NCI-H2227 treated with DMSO at 0.1 percent for 48 hours (cell line): ENCODE results near the gene HDDC2.
"Not testable (repeated sequence)": the region's sequence is repeated elsewhere in the genome, so short reads cannot be mapped to it uniquely, and the experiment has no call there.

Experiments
- DNase-seq: peaks from one replicate; lab custom pipeline; 2025; lab: John Stamatoyannopoulos, UW

HDDC2 gene

GRCh38 chr6:125306756-125307149, 5.0 kb upstream of the HDDC2 start:
- no peak for DNase-seq

- no peak for DNase-seq
These were observed 3.3 kb upstream of the HDDC2 start for GRCh38 chr6:125304970-125305660.

GRCh38 chr6:125303512-125303854, 1.7 kb upstream of the HDDC2 start:
- no peak for DNase-seq

DNA sequence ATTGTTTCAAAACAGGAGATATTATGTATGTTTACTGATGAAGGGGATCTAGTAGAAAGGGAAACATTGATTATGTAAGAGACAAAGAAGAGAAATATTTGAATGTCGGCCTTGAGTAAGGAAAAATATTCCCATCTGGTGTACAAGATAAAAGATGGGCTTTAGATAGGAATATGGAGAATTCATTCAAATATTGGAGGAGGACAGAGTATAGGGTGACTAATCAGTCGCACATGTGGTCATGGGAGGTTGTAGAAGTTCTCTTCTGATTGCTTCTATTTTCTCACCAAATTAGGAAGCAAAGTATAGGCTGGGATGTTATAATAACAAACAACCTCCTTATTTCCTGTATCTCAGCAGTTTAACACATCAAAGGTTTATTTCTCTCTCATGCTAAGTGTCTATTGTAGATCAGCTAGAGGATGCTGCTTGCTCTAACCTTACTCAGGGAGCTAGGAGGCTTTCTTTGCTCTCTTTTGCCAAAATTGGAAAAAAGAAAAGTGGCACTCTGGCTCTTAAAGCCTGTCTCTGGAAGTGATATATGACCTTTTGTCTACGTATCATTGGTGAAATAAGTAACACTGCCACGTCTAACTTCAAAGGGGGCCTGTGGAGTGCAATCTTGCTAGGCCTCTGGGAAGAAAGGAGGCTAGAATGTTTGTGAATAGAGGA, 1.2 kb upstream of the HDDC2 start:
- DNase-seq = no peak

- DNase-seq = peak; percentile 14
These were observed 754 bp downstream of the HDDC2 start for GRCh38 chr6:125300992-125301434.

DNA sequence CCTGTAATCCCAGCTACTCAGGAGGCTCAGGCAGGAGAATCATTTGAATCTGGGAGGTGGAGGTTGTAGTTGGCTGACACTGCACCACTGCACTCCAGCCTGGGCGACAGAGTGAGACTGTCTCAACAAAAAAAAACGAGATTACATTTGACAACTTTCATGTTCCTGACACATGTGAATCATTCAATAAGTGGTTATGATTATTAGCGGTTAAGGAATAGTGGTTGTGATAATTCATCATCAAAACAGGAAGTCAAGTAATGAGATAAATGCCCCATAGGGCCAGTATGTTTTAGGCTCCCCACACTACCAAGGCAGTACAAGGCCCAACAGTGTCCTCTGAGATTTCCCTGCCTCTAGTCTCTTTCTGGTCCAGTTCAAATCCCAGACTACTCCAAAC, 2.5 kb downstream of the HDDC2 start:
- no peak for DNase-seq

DNA sequence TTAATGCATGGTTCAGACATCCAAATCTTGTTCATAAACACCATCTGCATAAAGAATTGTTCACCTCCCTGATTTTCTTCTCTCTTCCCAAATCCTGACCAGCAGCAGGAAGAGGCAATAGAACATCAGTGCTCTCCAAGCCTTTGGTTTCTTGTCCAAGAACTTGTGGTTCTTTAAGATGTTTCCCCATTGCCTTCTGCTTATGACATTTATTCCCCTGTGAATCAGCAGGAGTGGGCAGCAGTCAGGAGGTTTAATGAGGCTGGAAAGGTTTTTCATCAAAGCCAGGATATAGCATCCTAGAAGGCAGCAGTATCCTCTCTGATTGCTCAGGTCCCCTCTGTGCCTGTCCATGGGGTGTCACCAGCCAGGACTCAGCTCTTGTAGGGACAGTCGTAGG, 5.3 kb downstream of the HDDC2 start:
- DNase-seq = no peak

DNA sequence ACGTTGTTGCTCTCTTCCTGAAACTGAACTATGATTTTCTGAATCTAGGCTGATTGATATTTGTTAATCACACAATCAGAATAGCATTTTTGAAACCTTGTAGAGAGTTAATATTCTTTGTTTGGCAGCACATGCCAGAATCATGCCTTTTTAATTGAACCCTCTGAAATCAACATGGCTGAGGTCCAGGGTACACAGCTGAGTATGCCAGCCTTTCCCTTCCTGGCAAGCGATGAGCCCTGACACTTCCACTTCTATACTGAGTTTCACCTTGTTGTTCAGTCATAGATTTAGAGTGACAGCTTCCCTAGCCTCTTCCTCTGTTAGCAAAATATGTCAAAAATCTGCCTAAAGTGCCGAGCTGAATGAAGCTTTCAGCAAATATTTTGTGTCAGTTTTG, 6.8 kb downstream of the HDDC2 start:
- no peak for DNase-seq

- no peak for DNase-seq
These were observed 7.7 kb downstream of the HDDC2 start for GRCh38 chr6:125294036-125294435.

- DNase-seq = no peak
These were observed 8.2 kb downstream of the HDDC2 start for GRCh38 chr6:125293587-125293986.

DNA sequence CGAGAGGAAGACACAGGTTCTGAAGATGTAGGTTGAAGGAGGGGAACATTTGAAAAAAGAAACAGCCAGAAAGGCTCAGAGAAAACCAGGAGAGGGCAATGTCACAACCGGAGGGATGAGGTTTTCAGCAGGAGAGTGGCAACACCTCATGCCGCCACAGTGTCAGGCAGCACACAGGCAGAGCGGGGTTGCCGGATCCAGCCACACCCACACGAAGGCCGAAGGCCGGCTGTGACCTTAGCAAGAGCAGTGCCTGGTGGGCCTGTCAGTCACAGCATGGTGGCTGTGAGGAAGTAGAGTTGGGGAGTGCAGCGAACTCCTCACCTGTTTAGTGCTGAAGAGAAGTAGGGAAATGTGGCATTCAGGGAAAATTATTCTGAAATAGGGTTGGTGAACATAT, 14.0 kb downstream of the HDDC2 start:
- DNase-seq = no peak

DNA sequence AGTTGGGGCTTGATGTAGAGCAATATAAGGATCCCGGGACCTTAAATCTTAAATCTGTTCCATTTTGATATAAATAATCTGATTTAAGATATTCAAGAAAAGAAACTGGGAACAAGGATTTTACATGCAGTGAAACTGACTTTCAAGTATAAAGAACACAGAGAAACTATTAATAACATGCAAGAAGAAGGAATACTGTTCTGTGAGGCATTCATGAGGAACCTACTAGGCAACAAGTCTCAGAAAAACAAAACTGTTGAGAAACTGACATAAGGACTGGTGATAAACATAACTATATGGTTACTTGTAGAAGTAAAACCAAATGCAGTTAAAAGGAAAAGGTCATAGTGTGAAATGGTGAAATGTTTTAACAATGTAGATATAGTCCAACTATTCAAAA, 15.8 kb downstream of the HDDC2 start:
- no peak for DNase-seq

- no peak for DNase-seq
These were observed 16.4 kb downstream of the HDDC2 start for GRCh38 chr6:125285353-125285752.

GRCh38 chr6:125282470-125282869, 19.3 kb downstream of the HDDC2 start:
- DNase-seq = not testable (repeated sequence)

GRCh38 chr6:125280370-125281035, 21.3 kb downstream of the HDDC2 start:
- not testable (repeated sequence) for DNase-seq

GRCh38 chr6:125279961-125280360, 21.8 kb downstream of the HDDC2 start:
- no peak for DNase-seq

GRCh38 chr6:125277838-125278237, 23.9 kb downstream of the HDDC2 start:
- DNase-seq = no peak

DNA sequence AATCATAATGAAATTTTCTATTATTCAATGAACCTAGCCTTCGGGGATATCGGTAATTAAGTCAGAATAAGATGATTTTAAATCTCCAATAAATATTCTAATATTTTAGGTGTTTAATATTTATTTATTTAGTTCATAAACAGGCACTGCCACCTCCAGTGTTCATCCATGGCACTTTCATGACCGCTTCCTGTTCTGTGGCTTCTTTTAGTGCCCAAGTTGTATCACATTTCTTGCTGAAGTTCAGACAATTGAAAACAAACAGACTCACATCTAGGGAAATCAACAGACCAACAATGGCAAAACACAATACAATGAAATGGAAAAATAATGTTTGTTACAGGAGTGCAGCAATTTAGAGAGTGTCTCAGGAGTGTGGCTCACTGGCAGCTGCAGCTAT, 26.0 kb downstream of the HDDC2 start:
- DNase-seq = no peak

GRCh38 chr6:125274935-125275334, 26.8 kb downstream of the HDDC2 start:
- DNase-seq = no peak

DNA sequence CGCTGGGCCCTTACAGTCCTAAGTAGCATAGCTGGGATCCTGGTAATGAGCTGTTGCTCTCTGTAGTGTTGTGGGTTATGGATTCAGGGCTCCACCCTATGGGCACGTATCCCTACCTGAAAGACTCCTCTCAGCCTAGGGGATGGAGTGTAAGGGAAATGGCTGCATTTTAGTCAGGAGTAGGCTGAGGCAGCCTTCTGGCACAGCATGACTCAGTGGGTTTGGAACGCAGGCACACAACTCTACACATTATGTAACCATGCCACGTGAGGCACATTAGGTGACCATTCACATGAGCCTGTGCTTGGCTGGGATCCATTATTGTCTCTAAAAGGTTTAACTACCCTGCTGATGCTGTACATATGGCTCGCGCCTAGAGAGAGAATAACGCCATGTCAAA, 27.8 kb downstream of the HDDC2 start:
- DNase-seq = no peak

DNA sequence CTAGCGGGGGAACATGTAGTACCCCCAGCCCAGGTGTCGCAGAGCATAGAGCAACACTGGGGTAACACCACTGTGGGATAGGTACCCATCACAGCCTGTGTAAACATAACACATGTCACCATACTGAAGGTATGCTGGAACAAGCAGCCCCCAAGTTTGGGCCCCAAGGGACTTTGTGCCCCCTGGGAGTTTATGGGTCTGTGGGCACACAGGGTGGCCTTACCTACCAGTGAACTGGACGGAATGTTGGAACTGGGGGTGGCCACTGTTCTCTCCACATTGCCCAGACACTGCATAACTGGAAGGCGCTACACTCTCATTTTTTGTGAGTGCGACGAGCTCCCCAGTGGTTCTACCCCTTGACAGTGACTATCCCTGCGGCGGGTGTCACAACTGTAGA, 28.5 kb downstream of the HDDC2 start:
- no peak for DNase-seq

DNA sequence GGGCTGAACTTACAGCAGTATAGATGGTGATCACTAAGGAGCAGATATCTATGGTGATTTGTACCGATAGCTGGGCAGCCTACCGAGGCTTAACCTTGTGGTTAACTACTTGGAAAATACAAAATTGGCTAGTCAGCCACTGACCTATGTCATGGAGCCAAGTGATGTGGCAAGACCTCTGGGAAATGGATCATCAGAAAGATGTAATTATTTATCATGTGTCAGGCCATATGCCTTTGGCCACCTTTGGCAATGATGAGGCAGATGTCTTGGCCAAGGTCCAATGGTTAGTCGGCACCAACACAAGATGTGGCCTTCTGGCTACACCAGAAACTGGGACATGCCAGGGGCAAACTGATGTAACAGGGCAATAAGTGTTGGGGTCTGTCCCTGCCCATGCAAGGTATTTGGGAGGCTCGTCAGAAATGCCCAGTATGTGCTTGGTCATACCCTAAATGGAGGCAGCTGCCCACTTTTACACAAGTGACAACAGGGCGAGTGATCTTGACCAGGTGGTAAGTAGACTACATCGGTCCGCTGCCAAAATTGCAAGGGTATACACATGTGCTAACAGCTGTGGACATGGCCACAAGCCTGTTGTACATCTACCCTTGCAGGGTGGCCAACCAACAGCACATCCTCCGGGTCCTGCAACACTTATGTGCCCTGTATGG, 30.1 kb downstream of the HDDC2 start:
- no peak for DNase-seq

DNA sequence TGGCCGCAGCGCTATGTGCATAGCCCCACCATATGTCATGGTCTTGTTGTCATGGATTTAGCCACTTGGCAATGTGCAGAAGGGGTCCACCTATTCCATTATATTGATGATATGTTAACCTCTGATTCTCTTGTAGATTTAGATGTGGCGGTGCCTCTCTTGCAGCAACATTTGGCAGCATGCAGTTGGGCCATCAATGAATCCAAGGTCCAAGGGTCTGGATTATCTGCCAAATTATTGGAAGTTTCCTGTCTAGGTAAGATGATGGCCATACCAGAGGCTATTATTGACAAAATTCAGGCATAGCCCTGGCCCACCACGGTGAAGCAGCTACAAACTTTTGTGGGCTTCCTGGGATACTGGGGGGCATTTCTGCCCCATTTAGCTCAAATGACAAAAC, 31.4 kb downstream of the HDDC2 start:
- DNase-seq = no peak
